Heart right ventricle (tissue), 16 donors: Measurements from ENCODE around the gene SNRNP40. TPM values are rescaled to one million over a fixed set of nuclear protein-coding genes. Genes with fewer than 3 reads are reported as not detected.

Experiments
- ATAC-seq, 8 donors: fragments of 200-7000 bp; cut with Tn5 transposase; one replicate each; pipeline ENCODE4 v1.9.1; 2020; ENCODE audit warnings: mild to moderate bottlenecking in 8 of 8, moderate library complexity in 8 of 8, moderate number of reproducible peaks in 1 of 8
- DNase-seq, 2 donors: peaks; one replicate each; pipeline ENCODE4 v3.0.0-alpha.2; 2020
- H3K27ac ChIP-seq, 10 donors: fragments of 200-600 bp; sonication (generic) in 2 of 10; one replicate each; pipeline versions ENCODE4 v1.5.0 to v1.8.0; 2020 to 2022; ENCODE audit warnings: mild to moderate bottlenecking in 3 of 10
- H3K27me3 ChIP-seq, 7 donors: fragments of 200-600 bp; one replicate each; pipeline ENCODE4 v1.8.0; 2021 to 2022; ENCODE audit warnings: mild to moderate bottlenecking in 2 of 7
- H3K36me3 ChIP-seq, 9 donors: fragments of 200-600 bp; sonication (generic) in 1 of 9; one replicate each; pipeline versions ENCODE4 v1.5.0 to v1.8.0; 2020 to 2022; ENCODE audit warnings: mild to moderate bottlenecking in 2 of 9
- H3K4me1 ChIP-seq, 9 donors: fragments of 200-600 bp; sonication (generic) in 1 of 9; one replicate each; pipeline versions ENCODE4 v1.5.0 to v1.8.0; 2020 to 2022; ENCODE audit warnings: mild to moderate bottlenecking in 4 of 9
- H3K4me3 ChIP-seq, 10 donors: fragments of 200-600 bp; sonication (generic) in 2 of 10; one replicate each; pipeline versions ENCODE4 v1.5.0 to v1.8.0; 2020 to 2022; ENCODE audit warnings: mild to moderate bottlenecking in 7 of 10, moderate library complexity in 2 of 10
- H3K9me3 ChIP-seq, 11 donors: fragments of 200-600 bp in 10 of 11; sonication (generic) in 2 of 11; one replicate each; pipeline versions ENCODE4 v1.5.0 to v1.8.0; 2013 to 2022; ENCODE audit warnings: mild to moderate bottlenecking in 2 of 11, control low read depth in 1 of 11, moderate library complexity in 1 of 11
- CTCF ChIP-seq, 9 donors: fragments of 200-600 bp; sonication (generic) in 2 of 9; IDR thresholded peaks; one replicate each; pipeline versions ENCODE4 v1.5.0 to v1.8.0; 2021 to 2022; ENCODE audit warnings: antibody characterized with exemption in 9 of 9, mild to moderate bottlenecking in 5 of 9, moderate library complexity in 1 of 9
- WGBS, 2 donors: extraction: QIAGEN DNeasy Blood & Tissue Kit; methylation state at CpG; one replicate each; pipeline ENCODE4 v1.1.7; 2013; ENCODE audit warnings: inconsistent platforms in 1 of 2; 5-methylcytosine and 5-hydroxymethylcytosine counted together
- intact Hi-C, 10 donors: fragments of 100-400 bp; cut with DNase I; formaldehyde crosslinking; loops; one replicate each; pipeline versions ENCODE4 v1.11.1 to v1.14.2; 2022
- polyA plus RNA-seq, 2 donors: library from polyadenylated mRNA; stranded (reverse); fragments of 200-250 nt; gene quantifications; one replicate each; pipeline ENCODE4 v1.2.3, GENCODE V29; 2013
- total RNA-seq, 10 donors: library from RNA; stranded (reverse); fragmentation: NEBNext Ultra II Directional in 3 of 10; extraction: Animal tissue kit (Norgen Biotek cat#: 25700) in 3 of 10; gene quantifications; one replicate each; pipeline versions ENCODE4 v1.2.1 to v1.2.4, GENCODE V29; 2021 to 2023
- donor health status: Arrhythmogenic right ventricular cardiomyopathy.
- donor health status: ischemic (EF 13 %, LVEDD 7.1; RV severe dilation, severe dysfunction).
- donor health status: healthy with polysubstance abuse.
- donor health status: DM: no; HTN: yes; CAD: no.
- donor health status: DM: no; HTN: no; CAD: no.
- donor health status: ischemic (EF 25% LVEDD 6.9; RV normal size, moderate dysfunction).
- donor health status: ischemic (EF 25% LVEDD 5.7; RV mildly dilated, moderate dysfunction).
- donor health status: healthy.
- donor health status: DM: yes; HTN: yes; CAD: no.
- donor health status: Ischemic cardiomyopathy.
- donor health status: ischemic (EF 35%, LVEDD 5.7; RV mildly dilated, moderate dysfunction).
- donor health status: nonischemic (EF 11% LVEDD 7.7; RV severe dilation, severe dysfunction).
- donor health status: DM: yes; HTN: yes; CAD: no.
- donor health status: PGD.
- donor health status: ischemic (EF 29% LVEDD 5.4; RV normal size, mild dysfunction).
- donor health status: nonischemic (EF 23%, LVEDD 6.1; RV moderate dilation, normal function).

The SNRNP40 gene
- total and polyA plus RNA-seq, 12 donors: 9.7 to 25.3 (median 18.2) TPM

GRCh38 chr1:31234123-31234708 lies 62.4 kb downstream of the SNRNP40 start:
- WGBS, 2 donors: 64 to 66% methylated on average over 12 of the region's 12 CpGs
- Histone ChIP-seq H3K27me3 (peaks cover 8 to 53% (median 46%) of the 10 kb centered on the region in 7 donors), H3K36me3 (no peaks in the 10 kb centered on the region), H3K4me1 (peaks cover 0 to 6% (median 4%) of the 10 kb centered on the region in 9 donors), H3K27ac (no peak overlapping the region), H3K9me3 (no peaks in the 10 kb centered on the region), H3K4me3 (no peak overlapping the region)
- DNase-seq (no peak), ATAC-seq (no peak)
- no peak for TF ChIP-seq CTCF (IDR thresholded peaks at IDR 0.05)
- intact Hi-C loops: no loop called here

GRCh38 chr1:31232689-31233088 lies 63.9 kb downstream of the SNRNP40 start:
- H3K4me1 ChIP-seq: no peaks in the 10 kb centered on the region
- H3K9me3 ChIP-seq: no peaks in the 10 kb centered on the region
- H3K27ac ChIP-seq: no peak overlapping the region
- no peaks in the 10 kb centered on the region for H3K36me3 ChIP-seq
- no peak overlapping the region for H3K4me3 ChIP-seq
- TF ChIP-seq CTCF (IDR thresholded peaks at IDR 0.05): no peak
- peaks cover 0 to 37% (median 31%) of the 10 kb centered on the region in 7 donors for H3K27me3 ChIP-seq
- intact Hi-C loops: no loop called here
- DNase-seq (no peak), ATAC-seq (no peak)
- 94 to 97% methylated on average over 2 of the region's 2 CpGs for WGBS, 2 donors

GRCh38 chr1:31231802-31232201 lies 64.8 kb downstream of the SNRNP40 start:
- H3K9me3 ChIP-seq: no peaks in the 10 kb centered on the region
- DNase-seq (no peak), ATAC-seq (no peak)
- H3K4me3 ChIP-seq: no peak overlapping the region
- no peak overlapping the region for H3K27ac ChIP-seq
- no peaks in the 10 kb centered on the region for H3K36me3 ChIP-seq
- TF ChIP-seq CTCF (IDR thresholded peaks at IDR 0.05): no peak
- 92 to 94% methylated on average over 5 of the region's 5 CpGs for WGBS, 2 donors
- H3K27me3 ChIP-seq: peaks cover 0 to 29% (median 22%) of the 10 kb centered on the region in 7 donors
- no peaks in the 10 kb centered on the region for H3K4me1 ChIP-seq
- intact Hi-C loops: no loop called here

- DNase-seq: no peak
- 52 to 60% methylated on average over 3 of the region's 3 CpGs for WGBS, 2 donors
- H3K9me3 ChIP-seq: no peaks in the 10 kb centered on the region
- no peak for TF ChIP-seq CTCF (IDR thresholded peaks at IDR 0.05)
- H3K36me3 ChIP-seq: no peaks in the 10 kb centered on the region
- no peak overlapping the region for H3K27ac ChIP-seq
- no peak overlapping the region for H3K4me3 ChIP-seq
- ATAC-seq: no peak
- H3K4me1 ChIP-seq: no peaks in the 10 kb centered on the region
- intact Hi-C loops: no loop called here
- peaks cover 0 to 22% (median 9%) of the 10 kb centered on the region in 7 donors for H3K27me3 ChIP-seq
Measured at GRCh38 chr1:31230378-31230777, 66.2 kb downstream of the SNRNP40 start.
